ENCODE measurements around the gene WNT3. TPM values are rescaled to one million over a fixed set of nuclear protein-coding genes. Genes with fewer than 3 reads are reported as not detected.

Gene WNT3
- total RNA-seq, 1 donor from 2014 or later = 2.0 TPM

DNA sequence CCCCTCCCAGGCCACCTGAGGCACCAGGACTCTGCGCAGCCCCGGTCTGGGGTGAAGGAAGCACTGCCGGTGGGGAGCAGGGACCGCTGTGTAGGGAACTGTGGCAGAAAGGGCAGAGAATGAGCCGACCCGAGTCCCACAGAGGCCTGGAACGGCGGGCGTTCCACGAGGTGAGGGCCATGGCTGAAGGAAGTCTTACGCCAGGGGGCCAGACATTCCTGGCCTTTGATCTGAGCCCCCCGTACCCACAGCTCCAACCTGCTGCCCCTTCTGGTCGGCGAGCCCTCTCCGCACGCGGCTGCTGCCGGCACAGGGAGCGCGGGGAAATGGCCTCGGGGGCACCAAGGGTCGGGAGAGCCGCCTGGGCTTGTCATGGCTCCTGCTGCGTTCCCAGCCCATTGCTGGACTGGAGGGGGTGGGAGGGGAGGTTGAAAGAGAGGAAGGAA is 1.4 kb upstream of the WNT3 start:
- no peak for DNase-seq (ENCODE audit: low read depth)
- Histone ChIP-seq H3K36me3 (ENCODE audit: control insufficient read depth, insufficient read depth, low read length) (no peaks in the 10 kb centered on the region), H3K4me3 (ENCODE audit: low read depth, low read length) (no peak overlapping the region), H3K27me3 (ENCODE audit: control insufficient read depth, insufficient read depth, low read length) (peaks cover 75% of the 10 kb centered on the region)
- TF ChIP-seq, protein P1, sequence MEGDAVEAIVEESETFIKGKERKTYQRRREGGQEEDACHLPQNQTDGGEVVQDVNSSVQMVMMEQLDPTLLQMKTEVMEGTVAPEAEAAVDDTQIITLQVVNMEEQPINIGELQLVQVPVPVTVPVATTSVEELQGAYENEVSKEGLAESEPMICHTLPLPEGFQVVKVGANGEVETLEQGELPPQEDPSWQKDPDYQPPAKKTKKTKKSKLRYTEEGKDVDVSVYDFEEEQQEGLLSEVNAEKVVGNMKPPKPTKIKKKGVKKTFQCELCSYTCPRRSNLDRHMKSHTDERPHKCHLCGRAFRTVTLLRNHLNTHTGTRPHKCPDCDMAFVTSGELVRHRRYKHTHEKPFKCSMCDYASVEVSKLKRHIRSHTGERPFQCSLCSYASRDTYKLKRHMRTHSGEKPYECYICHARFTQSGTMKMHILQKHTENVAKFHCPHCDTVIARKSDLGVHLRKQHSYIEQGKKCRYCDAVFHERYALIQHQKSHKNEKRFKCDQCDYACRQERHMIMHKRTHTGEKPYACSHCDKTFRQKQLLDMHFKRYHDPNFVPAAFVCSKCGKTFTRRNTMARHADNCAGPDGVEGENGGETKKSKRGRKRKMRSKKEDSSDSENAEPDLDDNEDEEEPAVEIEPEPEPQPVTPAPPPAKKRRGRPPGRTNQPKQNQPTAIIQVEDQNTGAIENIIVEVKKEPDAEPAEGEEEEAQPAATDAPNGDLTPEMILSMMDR (IDR thresholded peaks at IDR 0.05; ENCODE audit: insufficient read depth, low read length, poor library complexity, severe bottlenecking) = no peak

DNA sequence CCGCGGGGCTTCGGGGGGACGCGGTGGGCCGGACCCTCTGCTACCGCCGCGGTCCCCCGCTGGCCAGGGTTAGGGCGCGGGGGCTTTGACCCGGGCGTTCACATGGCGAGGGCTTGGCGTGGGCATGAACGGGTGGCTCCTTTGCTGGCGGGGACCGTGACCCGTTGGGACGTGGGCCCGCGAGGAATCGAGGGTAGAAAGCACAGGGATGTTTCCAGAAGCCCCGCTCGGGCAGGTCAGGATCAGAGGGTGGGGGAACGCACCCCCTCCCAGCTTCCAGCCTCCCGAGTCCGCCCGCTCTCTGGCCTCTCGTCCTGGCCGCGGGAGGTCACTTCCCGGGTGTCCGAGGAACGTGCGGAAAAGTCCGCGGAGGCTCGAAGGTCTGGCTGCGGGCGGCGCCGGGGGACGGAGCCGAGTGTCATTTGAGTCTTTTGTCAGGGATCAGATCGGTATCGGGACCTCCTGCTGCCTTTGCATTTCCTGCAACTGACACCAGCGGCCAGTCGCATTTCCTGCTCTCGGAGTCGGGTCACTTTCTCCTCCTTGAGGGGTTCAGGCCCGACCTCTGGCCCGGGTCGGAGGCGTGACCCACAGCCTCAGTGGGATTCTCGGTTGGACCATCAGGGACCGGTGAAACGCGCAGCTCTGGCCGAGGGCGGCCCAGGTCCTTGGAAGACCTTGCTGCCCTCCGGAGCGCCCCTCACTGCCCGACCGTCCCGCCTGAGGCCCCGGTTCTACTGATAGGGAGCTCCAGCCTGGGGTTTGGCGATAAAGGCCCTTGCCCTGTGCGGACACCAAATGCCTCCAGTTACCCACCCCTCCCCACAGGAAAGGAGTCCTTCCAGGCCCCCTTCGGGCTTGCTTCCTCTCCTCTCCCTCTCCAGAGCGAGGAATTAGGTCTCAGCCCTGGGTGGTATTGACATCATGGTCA is 702 bp upstream of the WNT3 start:
- H3K4me3 ChIP-seq (ENCODE audit: low read depth, low read length) = no peak overlapping the region
- peaks cover 81% of the 10 kb centered on the region for H3K27me3 ChIP-seq (ENCODE audit: control insufficient read depth, insufficient read depth, low read length)
- H3K36me3 ChIP-seq (ENCODE audit: control insufficient read depth, insufficient read depth, low read length) = no peaks in the 10 kb centered on the region
- TF ChIP-seq, protein P1 (IDR thresholded peaks at IDR 0.05; ENCODE audit: insufficient read depth, low read length, poor library complexity, severe bottlenecking) = no peak
- no peak for DNase-seq (ENCODE audit: low read depth)

DNA sequence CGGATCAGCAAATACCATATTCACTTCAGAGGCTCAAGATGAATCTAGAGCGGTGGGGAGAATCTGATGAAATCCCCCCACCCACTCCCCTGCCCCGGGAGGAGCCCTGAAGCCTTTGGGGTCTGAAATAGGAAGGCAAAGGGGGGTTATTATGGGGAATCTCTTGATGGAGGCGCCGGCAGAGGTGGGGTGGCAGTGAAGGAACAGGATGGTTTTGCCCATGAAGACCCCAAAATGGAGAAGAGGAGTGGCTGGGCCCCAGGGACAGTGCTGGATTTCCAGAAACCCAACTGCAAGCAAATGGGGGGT is 637 bp downstream of the WNT3 start:
- Histone ChIP-seq H3K27me3 (ENCODE audit: control insufficient read depth, insufficient read depth, low read length) (peaks cover 75% of the 10 kb centered on the region), H3K4me3 (ENCODE audit: low read depth, low read length) (no peak overlapping the region), H3K36me3 (ENCODE audit: control insufficient read depth, insufficient read depth, low read length) (no peaks in the 10 kb centered on the region)
- TF ChIP-seq, protein P1 (IDR thresholded peaks at IDR 0.05; ENCODE audit: insufficient read depth, low read length, poor library complexity, severe bottlenecking) = no peak
- DNase-seq (ENCODE audit: low read depth) = no peak

DNA sequence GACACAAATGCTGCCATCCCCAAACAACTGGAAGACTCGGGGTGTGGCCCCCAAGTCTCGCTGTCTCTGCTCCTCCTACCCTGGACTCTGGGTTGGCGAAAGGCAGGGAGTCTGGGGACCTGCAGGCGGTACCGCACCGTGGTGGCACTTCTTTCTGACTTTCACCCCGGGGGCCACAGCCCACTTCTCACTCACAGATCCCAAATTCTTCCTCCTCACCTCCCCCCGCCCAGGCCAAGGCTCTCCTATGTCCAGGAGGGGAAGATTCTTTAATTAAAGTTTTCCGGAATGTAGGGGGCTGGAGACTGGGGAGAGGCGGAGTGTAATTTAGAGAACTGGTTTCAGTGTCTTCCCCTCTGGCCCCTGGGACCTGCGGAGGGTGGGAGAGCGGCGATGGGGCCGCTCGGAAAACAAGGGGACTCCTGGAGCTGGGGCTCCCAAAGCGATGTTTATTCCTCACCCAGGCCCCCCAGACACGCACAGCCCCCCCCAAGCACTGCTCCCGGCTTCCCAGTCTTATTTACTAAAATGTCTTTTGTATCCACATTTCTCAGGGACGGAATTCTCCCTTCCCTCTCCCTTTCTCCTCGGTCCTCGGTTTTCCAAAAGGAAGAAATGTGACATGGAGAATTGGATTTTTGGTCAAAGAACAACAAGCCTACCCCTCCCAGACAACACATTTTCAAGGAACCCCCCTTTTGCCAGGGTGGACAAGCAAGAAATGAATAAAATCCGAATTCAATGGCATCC is 1.2 kb downstream of the WNT3 start:
- Histone ChIP-seq H3K4me3 (ENCODE audit: low read depth, low read length) (no peak overlapping the region), H3K36me3 (ENCODE audit: control insufficient read depth, insufficient read depth, low read length) (no peaks in the 10 kb centered on the region), H3K27me3 (ENCODE audit: control insufficient read depth, insufficient read depth, low read length) (peaks cover 71% of the 10 kb centered on the region)
- TF ChIP-seq, protein P1 (IDR thresholded peaks at IDR 0.05; ENCODE audit: insufficient read depth, low read length, poor library complexity, severe bottlenecking) = no peak
- no peak for DNase-seq (ENCODE audit: low read depth)

DNA sequence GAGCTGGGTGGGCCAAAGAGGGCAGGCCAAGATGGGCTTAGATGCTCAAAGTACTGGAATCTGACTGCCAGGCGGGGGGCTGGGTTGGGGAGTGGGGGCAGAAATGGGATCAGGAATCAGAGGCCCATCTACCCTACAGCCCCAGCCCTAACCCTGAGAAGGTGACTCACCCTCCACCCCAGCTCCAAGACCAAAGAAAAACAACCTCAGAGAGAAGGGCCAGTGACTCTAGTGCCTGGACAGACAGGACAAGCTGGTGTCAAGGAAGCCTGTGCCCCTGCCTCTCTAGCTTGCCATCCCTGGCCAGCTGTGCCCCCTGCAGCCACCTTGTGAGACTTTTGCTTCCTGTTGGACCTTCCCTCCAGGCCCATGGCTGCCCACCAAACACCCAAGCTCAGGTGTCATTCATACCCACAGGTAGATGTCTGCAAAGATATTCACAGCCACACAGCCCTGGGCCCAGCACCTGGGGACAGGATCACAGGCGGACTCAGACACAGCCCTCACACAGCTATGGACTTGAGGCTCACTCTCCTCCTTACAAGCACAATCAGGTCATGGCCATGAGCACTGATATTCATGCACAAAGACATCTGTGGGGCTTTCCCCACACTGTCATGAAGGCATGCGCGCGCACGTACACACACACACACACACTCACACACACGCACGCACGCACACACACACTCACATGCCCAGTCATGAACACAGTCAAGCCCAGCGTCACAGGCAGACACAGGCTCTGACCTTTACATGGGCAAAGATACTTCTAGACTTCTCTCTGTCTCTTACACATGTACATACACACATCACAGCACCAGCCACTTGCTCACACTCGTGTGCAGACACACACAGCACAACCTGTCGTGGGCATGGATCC is 2.8 kb downstream of the WNT3 start:
- no peak for DNase-seq (ENCODE audit: low read depth)
- H3K27me3 ChIP-seq (ENCODE audit: control insufficient read depth, insufficient read depth, low read length) = peaks cover 55% of the 10 kb centered on the region

More for the DNA sequence above, 2.8 kb downstream of the WNT3 start:
- no peak overlapping the region for H3K4me3 ChIP-seq (ENCODE audit: low read depth, low read length)
- TF ChIP-seq, protein P1 (IDR thresholded peaks at IDR 0.05; ENCODE audit: insufficient read depth, low read length, poor library complexity, severe bottlenecking) = no peak
- no peaks in the 10 kb centered on the region for H3K36me3 ChIP-seq (ENCODE audit: control insufficient read depth, insufficient read depth, low read length)

Measured in kidney epithelial cell (primary cell).